Left colon (tissue), 2 donors: Measurements from ENCODE around the gene GCNA. TPM values are rescaled to one million over a fixed set of nuclear protein-coding genes. Genes with fewer than 3 reads are reported as not detected.
"Not testable (repeated sequence)": the region's sequence is repeated elsewhere in the genome, so short reads cannot be mapped to it uniquely, and the experiment has no call there.

ENCODE experiments used
- ATAC-seq: fragments of 200-7000 bp; cut with Tn5 transposase; one replicate; pipeline ENCODE4 v1.9.1; 2020; ENCODE audit warnings: mild to moderate bottlenecking, moderate library complexity
- DNase-seq, 2 donors: peaks; one replicate each; pipeline ENCODE4 v3.0.0-alpha.2; 2020
- intact Hi-C, 2 donors: fragments of 100-400 bp; cut with DNase I in 1 of 2; cut with micrococcal nuclease in 1 of 2; formaldehyde crosslinking; loops; one replicate each; pipeline versions ENCODE4 v1.11.2 to v1.14.0; 2022; cut with DNase I, micrococcal nuclease
- total RNA-seq, 2 donors: library from RNA; stranded (reverse); fragmentation: NEBNext Ultra II Directional; extraction: Animal tissue kit (Norgen Biotek cat#: 25700); gene quantifications; one replicate each; pipeline ENCODE4 v1.2.1, GENCODE V29; 2021
- donor health status: DM: no; HTN: no; CAD: no.
- donor health status: DM: yes; HTN: yes; CAD: no.

Gene GCNA
- total RNA-seq, 2 donors from 2014 or later = 1.1 to 1.2 TPM

DNA sequence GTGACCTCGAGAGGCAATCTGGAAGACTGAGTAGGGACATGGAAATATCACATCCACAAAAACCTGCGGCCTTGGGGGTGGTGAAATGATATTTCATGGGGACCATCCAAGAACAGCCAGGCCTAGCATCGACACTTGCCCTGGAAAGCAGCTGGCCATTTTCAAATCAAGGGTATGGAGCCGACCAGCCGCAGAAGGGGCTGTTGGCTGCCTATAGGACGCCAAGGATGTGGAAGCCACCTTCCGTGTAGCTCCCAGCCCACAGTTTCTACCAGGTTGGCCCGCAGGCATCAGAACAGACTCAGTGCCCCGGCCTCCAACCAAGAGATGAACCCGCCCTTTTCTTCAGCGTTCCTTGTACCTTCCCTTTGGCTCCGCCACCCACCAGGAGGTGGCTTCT, 83.7 kb downstream of the GCNA start:
- ATAC-seq (no peak), DNase-seq (no peak)
- intact Hi-C loops = no loop called here

DNA sequence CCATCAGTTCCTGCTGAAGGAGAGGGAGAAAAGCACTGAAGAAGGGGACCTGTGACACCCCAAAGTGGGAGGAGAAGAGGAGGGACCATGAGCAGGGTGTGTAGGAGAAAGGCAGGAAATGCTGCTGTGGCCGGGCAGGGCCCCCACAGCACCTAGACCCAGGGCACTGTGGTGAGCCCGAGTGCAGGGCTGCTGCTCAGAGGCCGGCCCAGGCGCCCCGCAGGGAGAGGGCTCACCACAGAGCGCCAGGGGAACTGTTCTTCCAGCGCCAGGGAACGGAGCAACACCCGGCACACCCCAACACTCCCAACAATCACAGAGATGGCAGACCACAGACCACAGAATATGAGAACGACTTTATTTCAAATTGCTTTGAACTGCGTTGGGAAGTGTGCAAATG, 84.4 kb downstream of the GCNA start:
- intact Hi-C loops, ATAC-seq, DNase-seq: not testable (repeated sequence)

Other genes starting within 250 kb of the GCNA start
- 10 to 100 TPM; 25.2 to 31.6 TPM for gene TAF1, start 212.1 kb upstream of the GCNA start, total RNA-seq
- gene OGT, start 45.3 kb upstream of the GCNA start, total RNA-seq = 100 to 1,000 TPM; 100 to 101 TPM
- gene CXCR3, start 40.1 kb downstream of the GCNA start, total RNA-seq = 1 to 10 TPM; 2.3 to 2.7 TPM
- not detected for gene CXorf49, start 139.8 kb downstream of the GCNA start, total RNA-seq
- gene CXorf49B, start 184.9 kb downstream of the GCNA start, total RNA-seq = not detected